IMR-90 (cell line): ENCODE measurements around the gene BLOC1S5. TPM values are rescaled to one million over a fixed set of nuclear protein-coding genes. Genes with fewer than 3 reads are reported as not detected.

Source experiments
- ATAC-seq: fragments of 200-7000 bp; cut with Tn5 transposase; 2 replicates; pipeline ENCODE4 v1.9.1; 2020; ENCODE audit warnings: low read depth, mild to moderate bottlenecking, moderate library complexity
- BruUV-seq: library from RNA; stranded (reverse); fragments of 400-500 nt; replicated peaks from 2 replicates; lab custom pipeline; 2021; lab: Mats Ljungman, UMichigan
- CTCF ChIA-PET: fragments of 300-600 bp; formaldehyde crosslinking; extraction: SDS; loops from one replicate; lab custom pipeline; 2021; ENCODE audit warnings: antibody characterized with exemption; lab: Yijun Ruan, JAX
- POLR2A ChIA-PET: fragments of 300-600 bp; sonication (Branson Sonifier 250); formaldehyde crosslinking; loops from one replicate; lab custom pipeline; 2022; ENCODE audit warnings: antibody characterized with exemption; ENCODE audit not compliant: unreplicated experiment; lab: Charles Lee
- DNase-seq: peaks from one replicate; pipeline ENCODE4 v3.0.0; 2013
- H2AFZ ChIP-seq: replicated peaks from 2 replicates; pipeline ENCODE3; 2013; ENCODE audit warnings: low read length, mild to moderate bottlenecking; ENCODE audit not compliant: poor library complexity
- H2AK5ac ChIP-seq: 2 replicates; pipeline ENCODE4 v1.6.1; 2013; ENCODE audit warnings: low read depth, low read length, inconsistent platforms
- H2AK9ac ChIP-seq: replicated peaks from 2 replicates; pipeline ENCODE3; 2013; ENCODE audit warnings: mild to moderate bottlenecking, low read depth, low read length, moderate library complexity; ENCODE audit not compliant: poor library complexity
- H2BK120ac ChIP-seq: 2 replicates; pipeline ENCODE4 v1.6.1; 2013; ENCODE audit warnings: low read depth, low read length, inconsistent platforms
- H2BK15ac ChIP-seq: 3 replicates; pipeline ENCODE4 v1.6.1; 2013; ENCODE audit warnings: low read depth, low read length, inconsistent platforms
- H2BK20ac ChIP-seq: 2 replicates; pipeline ENCODE4 v1.6.1; 2013; ENCODE audit warnings: low read depth, mild to moderate bottlenecking, inconsistent platforms, low read length, moderate library complexity
- H2BK5ac ChIP-seq: 2 replicates; pipeline ENCODE4 v1.6.1; 2013; ENCODE audit warnings: mild to moderate bottlenecking, low read depth, low read length, inconsistent platforms; ENCODE audit not compliant: poor library complexity, severe bottlenecking
- H3K14ac ChIP-seq: replicated peaks from 2 replicates; pipeline ENCODE4 v1.6.1; 2013; ENCODE audit warnings: low read depth, low read length, inconsistent platforms
- H3K18ac ChIP-seq: 2 replicates; pipeline ENCODE4 v1.6.1; 2013; ENCODE audit warnings: low read depth, low read length, control low read depth
- H3K23ac ChIP-seq: 2 replicates; pipeline ENCODE4 v1.6.1; 2013; ENCODE audit warnings: low read depth, low read length, inconsistent platforms
- H3K27ac ChIP-seq: 2 replicates; pipeline ENCODE4 v1.5.1; 2013; ENCODE audit warnings: mild to moderate bottlenecking, control low read depth, low read length; ENCODE audit not compliant: insufficient read depth
- H3K27me3 ChIP-seq: 2 replicates; pipeline ENCODE4 v1.6.1; 2013; ENCODE audit warnings: low read length; ENCODE audit not compliant: control insufficient read depth, insufficient read depth
- H3K36me3 ChIP-seq: 2 replicates; pipeline ENCODE4 v1.6.1; 2013; ENCODE audit warnings: low read length, mixed read lengths; ENCODE audit not compliant: control insufficient read depth, insufficient read depth
- H3K4ac ChIP-seq: 2 replicates; pipeline ENCODE4 v1.6.1; 2013; ENCODE audit warnings: low read depth, low read length, inconsistent platforms
- H3K4me1 ChIP-seq: 2 replicates; pipeline ENCODE4 v1.6.1; 2013; ENCODE audit warnings: low read length, mixed read lengths; ENCODE audit not compliant: control insufficient read depth, insufficient read depth
- H3K4me2 ChIP-seq: 2 replicates; pipeline ENCODE4 v1.6.1; 2013; ENCODE audit warnings: low read depth, mild to moderate bottlenecking, control low read depth, low read length, moderate library complexity
- H3K4me3 ChIP-seq: 2 replicates; pipeline ENCODE4 v1.5.1; 2013; ENCODE audit warnings: low read depth, mild to moderate bottlenecking, control low read depth, low read length, moderate library complexity; ENCODE audit not compliant: insufficient read depth
- H3K56ac ChIP-seq: 2 replicates; pipeline ENCODE4 v1.6.1; 2013; ENCODE audit warnings: low read length, inconsistent platforms; ENCODE audit not compliant: insufficient read depth; ENCODE audit errors: extremely low read depth
- H3K79me1 ChIP-seq, 2 experiments: 2 replicates each; pipeline ENCODE4 v1.6.1; 2013; ENCODE audit warnings: low read length in 2 of 2, inconsistent platforms in 1 of 2, low read depth in 1 of 2
- H3K9ac ChIP-seq: 2 replicates; pipeline ENCODE4 v1.6.1; 2013; ENCODE audit warnings: low read depth, low read length, control low read depth
- H3K9me1 ChIP-seq: 2 replicates; pipeline ENCODE4 v1.6.1; 2013; ENCODE audit warnings: low read length, inconsistent platforms; ENCODE audit not compliant: insufficient read depth
- H3K9me3 ChIP-seq: 2 replicates; pipeline ENCODE4 v1.6.1; 2013; ENCODE audit warnings: low read length; ENCODE audit not compliant: control insufficient read depth, insufficient read depth
- H4K20me1 ChIP-seq: 2 replicates; pipeline ENCODE4 v1.6.1; 2013; ENCODE audit warnings: low read length, inconsistent platforms; ENCODE audit not compliant: insufficient read depth
- H4K5ac ChIP-seq: 2 replicates; pipeline ENCODE4 v1.6.1; 2013; ENCODE audit warnings: mild to moderate bottlenecking, low read depth, low read length, control low read depth
- H4K8ac ChIP-seq, 2 experiments: 2 replicates each; pipeline ENCODE4 v1.6.1; 2013; ENCODE audit warnings: low read depth in 2 of 2, low read length in 2 of 2, control low read depth in 1 of 2, inconsistent platforms in 1 of 2
- H4K91ac ChIP-seq: 2 replicates; pipeline ENCODE4 v1.6.1; 2013; ENCODE audit warnings: low read depth, low read length, inconsistent platforms; ENCODE audit not compliant: insufficient read depth
- BHLHE40 ChIP-seq: fragments of 150-350 bp; IDR thresholded peaks from 2 replicates; pipeline ENCODE4 v1.6.1; 2016; ENCODE audit warnings: mild to moderate bottlenecking, low read depth, low read length
- CEBPB ChIP-seq: IDR thresholded peaks from 2 replicates; pipeline ENCODE4 v1.6.1; 2012; ENCODE audit warnings: low read depth, low read length, improper control_type of control experiment
- CHD1 ChIP-seq: IDR thresholded peaks from 2 replicates; pipeline ENCODE4 v1.6.1; 2012; ENCODE audit warnings: low read depth, low read length, improper control_type of control experiment
- ELK1 ChIP-seq: fragments of 150-350 bp; IDR thresholded peaks from 2 replicates; pipeline ENCODE4 v1.6.1; 2016; ENCODE audit warnings: low read depth, mild to moderate bottlenecking, low read length, moderate library complexity, borderline replicate concordance
- FOS ChIP-seq: fragments of 150-350 bp; IDR thresholded peaks from 2 replicates; pipeline ENCODE4 v1.6.1; 2016; ENCODE audit warnings: low read depth, low read length
- MAZ ChIP-seq: IDR thresholded peaks from 2 replicates; pipeline ENCODE4 v1.6.1; 2012; ENCODE audit warnings: low read depth, mild to moderate bottlenecking, low read length, improper control_type of control experiment, moderate library complexity, borderline replicate concordance
- MXI1 ChIP-seq: IDR thresholded peaks from 2 replicates; pipeline ENCODE4 v1.6.1; 2012; ENCODE audit warnings: low read depth, mild to moderate bottlenecking, low read length, moderate library complexity, borderline replicate concordance
- RAD21 ChIP-seq: IDR thresholded peaks from 2 replicates; pipeline ENCODE4 v1.6.1; 2012; ENCODE audit warnings: low read length, improper control_type of control experiment
- RCOR1 ChIP-seq: IDR thresholded peaks from 2 replicates; pipeline ENCODE4 v1.6.1; 2012; ENCODE audit warnings: mild to moderate bottlenecking, low read length, improper control_type of control experiment; ENCODE audit not compliant: insufficient replicate concordance
- RFX5 ChIP-seq: IDR thresholded peaks from 2 replicates; pipeline ENCODE4 v1.8.0; 2012; ENCODE audit warnings: low read depth, mild to moderate bottlenecking, low read length, moderate library complexity
- SMC3 ChIP-seq: fragments of 150-350 bp; IDR thresholded peaks from 2 replicates; pipeline ENCODE4 v1.6.1; 2016; ENCODE audit warnings: low read depth, mild to moderate bottlenecking, antibody characterized with exemption, low read length, moderate library complexity
- USF2 ChIP-seq: fragments of 150-350 bp; IDR thresholded peaks from 2 replicates; pipeline ENCODE4 v1.6.1; 2017; ENCODE audit warnings: mild to moderate bottlenecking, antibody characterized with exemption, low read length, low read depth
- WGBS, 2 experiments: methylation state at CpG; one replicate each; pipeline versions ENCODE4 v1.1.5 to v1.1.7; 2013; ENCODE audit warnings: missing lambda C conversion rate in 2 of 2; ENCODE audit not compliant: insufficient read length in 1 of 2; ENCODE audit errors: extremely low coverage in 2 of 2; 5-methylcytosine and 5-hydroxymethylcytosine counted together
- dilution Hi-C: fragments of 300-500 bp; cut with HindIII; formaldehyde crosslinking; loops from one replicate; pipeline ENCODE4 v1.14.3; 2018; ENCODE audit warnings: low sequenced_read_pairs; ENCODE audit not compliant: unreplicated experiment
- in situ Hi-C: fragments of 300-500 bp; cut with MboI; formaldehyde crosslinking; loops from 3 replicates; pipeline ENCODE4 v1.14.3; 2019; ENCODE audit warnings: low sequenced_read_pairs, inconsistent platforms, mixed read lengths
- intact Hi-C: fragments of 100-400 bp; cut with micrococcal nuclease; formaldehyde crosslinking; loops from 2 replicates; pipeline ENCODE4 v1.10.0; 2022
- polyA plus RNA-seq, 3 experiments: library from polyadenylated mRNA; depleted of rRNA; stranded (reverse); fragments of >200 nt; gene quantifications; 2 replicates each; pipeline ENCODE4 v1.2.3, GENCODE V29; 2012; ENCODE audit warnings: low replicate concordance in 1 of 3
- total RNA-seq: library from RNA; depleted of rRNA; stranded (reverse); fragments of >200 nt; gene quantifications from 2 replicates; pipeline ENCODE4 v1.2.3, GENCODE V29; 2012
- TF ChIP-seq, protein P1 (sequence below): conservative IDR thresholded peaks from 2 replicates; pipeline ENCODE4 v1.5.1; 2012; ENCODE audit warnings: mild to moderate bottlenecking, low read depth, low read length, improper control_type of control experiment

Gene BLOC1S5
- total and polyA plus RNA-seq, 2 of the 4 experiments (the other 2 are of a cell fraction): 4.8 to 17.2 TPM

GRCh38 chr6:8088886-8089285, 24.7 kb upstream of the BLOC1S5 start:
- no peak overlapping the region for H2BK20ac ChIP-seq
- peaks cover 7% of the 10 kb centered on the region; the same call in 1 of the 2 replicates for H3K9me1 ChIP-seq
- H3K27me3 ChIP-seq: no peaks in the 10 kb centered on the region
- H3K4me1 ChIP-seq: peaks cover 8% of the 10 kb centered on the region
- H3K4me3 ChIP-seq: no peak overlapping the region
- no peak overlapping the region for H3K14ac ChIP-seq
- whole genome bisulfite sequencing, 2 experiments: no CpG with 5 or more reads among the region's 2 CpGs
- no peak overlapping the region for H2AK5ac ChIP-seq
- no peak for TF ChIP-seq BHLHE40
- no peak for TF ChIP-seq MXI1
- no peak for TF ChIP-seq RCOR1
- TF ChIP-seq RAD21: no peak
- TF ChIP-seq CEBPB: no peak
- no peak for TF ChIP-seq FOS
- TF ChIP-seq, protein P1, sequence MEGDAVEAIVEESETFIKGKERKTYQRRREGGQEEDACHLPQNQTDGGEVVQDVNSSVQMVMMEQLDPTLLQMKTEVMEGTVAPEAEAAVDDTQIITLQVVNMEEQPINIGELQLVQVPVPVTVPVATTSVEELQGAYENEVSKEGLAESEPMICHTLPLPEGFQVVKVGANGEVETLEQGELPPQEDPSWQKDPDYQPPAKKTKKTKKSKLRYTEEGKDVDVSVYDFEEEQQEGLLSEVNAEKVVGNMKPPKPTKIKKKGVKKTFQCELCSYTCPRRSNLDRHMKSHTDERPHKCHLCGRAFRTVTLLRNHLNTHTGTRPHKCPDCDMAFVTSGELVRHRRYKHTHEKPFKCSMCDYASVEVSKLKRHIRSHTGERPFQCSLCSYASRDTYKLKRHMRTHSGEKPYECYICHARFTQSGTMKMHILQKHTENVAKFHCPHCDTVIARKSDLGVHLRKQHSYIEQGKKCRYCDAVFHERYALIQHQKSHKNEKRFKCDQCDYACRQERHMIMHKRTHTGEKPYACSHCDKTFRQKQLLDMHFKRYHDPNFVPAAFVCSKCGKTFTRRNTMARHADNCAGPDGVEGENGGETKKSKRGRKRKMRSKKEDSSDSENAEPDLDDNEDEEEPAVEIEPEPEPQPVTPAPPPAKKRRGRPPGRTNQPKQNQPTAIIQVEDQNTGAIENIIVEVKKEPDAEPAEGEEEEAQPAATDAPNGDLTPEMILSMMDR: no peak
- no peak for TF ChIP-seq MAZ
- TF ChIP-seq USF2: no peak
- no peak for TF ChIP-seq ELK1
- TF ChIP-seq SMC3: no peak
- TF ChIP-seq RFX5: no peak
- no peak for TF ChIP-seq CHD1
- no peak overlapping the region for H3K4me2 ChIP-seq
- no peaks in the 10 kb centered on the region for H3K9me3 ChIP-seq
- H3K27ac ChIP-seq: no peak overlapping the region
- intact Hi-C loops (no loop called here), in situ Hi-C loops (no loop called here), dilution Hi-C loops (no loop called here)
- DNase-seq: no peak
- no peak overlapping the region for H3K23ac ChIP-seq
- peak; percentile 16; the same call in 1 of the 2 replicates for ATAC-seq
- H3K4ac ChIP-seq: no peak overlapping the region
- H4K20me1 ChIP-seq: no peaks in the 10 kb centered on the region
- H3K18ac ChIP-seq: no peak overlapping the region
- H3K9ac ChIP-seq: no peak overlapping the region
- H3K36me3 ChIP-seq: peaks cover 20% of the 10 kb centered on the region
- H2BK5ac ChIP-seq: no peak overlapping the region
- H4K91ac ChIP-seq: no peak overlapping the region
- no peak overlapping the region for H2AK9ac ChIP-seq
- no peak overlapping the region for H2AFZ ChIP-seq
- no peak overlapping the region for H2BK15ac ChIP-seq
- no peak overlapping the region for H2BK120ac ChIP-seq
- H4K5ac ChIP-seq: no peak overlapping the region
- CTCF ChIA-PET: interaction anchor here (0.7 kb wide), 1 partner anchor 378 kb away, joined by 4 read pairs; no protein-coding TSS in a partner anchor
- no peak overlapping the region for H3K56ac ChIP-seq
- POLR2A ChIA-PET: interaction anchor here (0.6 kb wide), 1 partner anchor 17 kb away, joined by 6 read pairs; no protein-coding TSS in a partner anchor
- H4K8ac ChIP-seq: no peak overlapping the region
- no TSS peak for BruUV-seq
- H3K79me1 ChIP-seq: peaks cover 10 to 28% of the 10 kb centered on the region in 2 experiments
